NCI-H345 treated with DMSO at 0.1 percent for 48 hours (cell line): Measurements from ENCODE around the gene TMEM214.

ENCODE experiments used
- DNase-seq: peaks from one replicate; lab custom pipeline; 2025; ENCODE audit not compliant: unreplicated experiment; lab: John Stamatoyannopoulos, UW

Gene TMEM214

GRCh38 chr2:27032495-27033252 is at the start of gene TMEM214:
Gene TMEM214 (plus strand): TSS chr2:27032965. CDS start chr2:27033016, 51 bp downstream.
- peak; percentile 90 for DNase-seq

DNA sequence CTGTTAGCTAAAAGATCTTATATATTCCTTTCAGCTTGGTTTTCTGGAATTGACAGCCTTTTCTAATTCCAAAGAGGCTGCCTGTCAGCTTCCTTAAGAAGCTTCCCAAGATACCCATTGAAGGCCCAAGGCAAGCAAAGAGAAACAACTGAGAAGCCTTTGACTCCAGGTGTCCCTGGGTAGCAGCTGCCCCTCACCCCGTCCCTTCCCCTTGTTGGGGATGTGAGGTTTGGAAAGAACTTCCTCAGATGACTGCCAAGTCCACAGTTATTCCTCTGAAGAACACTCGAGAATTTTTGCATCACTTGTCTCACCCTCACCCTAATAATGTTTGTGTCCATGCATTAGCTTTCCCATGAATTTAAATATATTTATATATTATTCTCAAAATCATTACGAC is 49.0 kb upstream of the TMEM214 start:
- no peak for DNase-seq

- DNase-seq = no peak
Measured at GRCh38 chr2:26985807-26986206, 47.0 kb upstream of the TMEM214 start.

- no peak for DNase-seq
Measured at GRCh38 chr2:26986576-26986975, 46.2 kb upstream of the TMEM214 start.

- DNase-seq = no peak
Measured at GRCh38 chr2:26988058-26988860, 44.5 kb upstream of the TMEM214 start.

GRCh38 chr2:26989156-26989555 is 43.6 kb upstream of the TMEM214 start:
- no peak for DNase-seq

DNA sequence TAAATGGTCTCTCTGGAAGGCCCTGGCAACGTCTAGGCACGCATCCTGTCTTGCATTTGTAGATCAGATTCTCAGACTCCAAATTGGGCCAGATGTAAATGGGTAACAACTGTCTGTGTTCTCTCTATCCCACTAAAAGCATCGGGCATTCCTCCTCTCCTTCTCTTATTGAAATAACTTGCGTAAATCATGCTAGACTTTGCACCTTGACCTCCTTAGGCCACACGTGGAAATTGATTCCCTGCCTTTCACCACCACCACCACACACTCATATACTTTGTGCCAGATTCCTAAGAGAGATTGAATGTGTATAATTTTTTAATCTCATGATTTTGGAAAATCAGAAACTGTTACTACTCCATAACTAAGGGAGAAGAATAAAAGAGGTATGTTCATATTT is 41.0 kb upstream of the TMEM214 start:
- no peak for DNase-seq

- DNase-seq = no peak
Measured at GRCh38 chr2:26993768-26994167, 39.0 kb upstream of the TMEM214 start.

DNA sequence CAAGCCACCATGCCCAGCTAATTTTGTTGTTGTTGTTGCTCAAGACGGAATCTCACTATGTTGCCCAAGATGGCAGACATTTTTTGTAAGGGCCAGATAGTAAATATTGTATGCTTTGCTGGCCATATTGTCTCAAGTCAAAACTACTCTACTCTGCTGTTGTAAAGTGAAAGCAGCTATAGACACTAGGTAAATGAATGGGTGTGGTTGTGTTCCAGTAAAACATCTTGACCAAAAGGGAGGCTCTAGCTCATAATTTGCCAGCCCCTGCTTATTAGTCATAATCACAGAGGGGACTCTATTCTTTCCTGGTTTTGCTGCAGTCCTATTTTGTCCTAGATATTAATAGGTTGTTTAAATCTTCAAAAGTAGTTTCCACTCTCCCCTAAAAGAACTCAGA is 37.8 kb upstream of the TMEM214 start:
- DNase-seq = no peak

GRCh38 chr2:26997394-26997793 is 35.4 kb upstream of the TMEM214 start:
- no peak for DNase-seq

DNA sequence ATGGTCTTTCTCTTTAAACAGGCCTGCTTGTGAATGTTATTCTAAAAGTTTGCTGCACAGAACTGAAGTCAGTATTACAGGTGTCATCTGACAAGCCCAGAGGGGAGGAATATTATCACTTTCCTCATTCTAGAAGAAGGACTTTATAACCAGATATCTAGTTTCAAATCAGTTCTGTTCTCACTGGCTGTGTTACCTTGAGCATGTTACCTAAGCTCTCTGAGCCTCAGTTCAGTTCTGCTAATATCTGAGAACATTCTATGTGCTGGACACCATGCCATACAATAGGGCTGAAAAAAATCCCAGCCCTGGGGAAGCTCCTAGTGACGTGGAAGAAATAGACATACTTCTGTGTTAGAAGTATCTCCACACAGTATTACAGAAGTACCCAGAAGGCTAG is 34.4 kb upstream of the TMEM214 start:
- DNase-seq = no peak

DNA sequence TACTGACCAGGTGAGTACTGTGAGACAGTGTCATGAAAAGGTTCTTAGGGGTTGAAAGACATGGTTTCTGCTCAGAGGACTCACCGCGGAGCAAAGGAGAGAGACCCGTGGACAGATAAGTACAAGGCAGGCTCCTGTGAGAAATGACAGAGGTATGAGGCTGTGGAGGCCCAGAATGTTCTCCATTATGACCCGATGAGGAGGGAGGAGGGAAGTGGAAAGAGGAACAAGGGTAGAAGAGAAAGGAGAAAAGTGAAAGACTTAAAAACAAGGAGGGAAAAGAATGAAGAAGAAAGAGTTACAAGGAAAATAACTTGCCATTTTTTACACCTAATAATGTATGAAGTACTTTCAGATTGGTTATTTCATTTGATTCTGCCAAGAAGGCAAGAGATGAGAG is 32.5 kb upstream of the TMEM214 start:
- no peak for DNase-seq

- no peak for DNase-seq
Measured at GRCh38 chr2:27000995-27001394, 31.8 kb upstream of the TMEM214 start.

DNA sequence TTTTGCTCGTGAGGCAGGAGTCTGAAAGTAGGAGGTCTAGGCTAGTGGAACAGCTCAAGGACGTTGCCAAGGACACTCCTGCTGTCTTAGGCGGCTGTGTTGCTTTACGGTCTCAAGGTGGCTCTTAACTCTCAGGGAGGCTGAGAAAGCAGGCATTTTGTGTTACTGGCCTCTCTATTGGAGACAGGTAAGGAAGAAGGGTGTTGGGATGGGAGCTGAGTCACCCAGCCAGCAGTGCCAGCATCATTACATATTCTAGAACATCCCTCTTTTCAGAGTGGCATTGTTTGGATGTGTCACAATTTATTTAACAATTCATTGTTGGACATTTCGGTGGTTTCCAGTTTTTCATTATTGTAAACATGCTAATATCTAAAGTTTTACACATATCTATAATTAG is 30.8 kb upstream of the TMEM214 start:
- no peak for DNase-seq

DNA sequence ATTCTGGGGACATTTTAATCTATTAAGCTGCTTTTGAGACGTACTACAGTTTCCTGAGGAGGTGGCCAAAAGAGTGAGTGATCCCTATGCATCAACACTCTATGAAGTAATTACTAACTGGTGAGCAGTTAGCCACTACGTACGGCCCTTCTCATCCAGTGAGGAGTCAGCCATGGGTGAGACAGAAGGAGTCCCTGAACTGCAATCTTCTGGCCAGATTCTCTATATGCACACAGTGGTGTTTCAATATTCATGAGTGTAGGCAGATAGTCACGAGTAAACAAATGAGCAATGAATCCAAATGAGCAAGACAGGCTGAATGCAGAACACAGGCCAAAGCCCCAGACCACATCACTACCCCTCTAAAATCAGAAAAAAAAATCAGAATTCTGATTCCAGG is 29.8 kb upstream of the TMEM214 start:
- no peak for DNase-seq

DNA sequence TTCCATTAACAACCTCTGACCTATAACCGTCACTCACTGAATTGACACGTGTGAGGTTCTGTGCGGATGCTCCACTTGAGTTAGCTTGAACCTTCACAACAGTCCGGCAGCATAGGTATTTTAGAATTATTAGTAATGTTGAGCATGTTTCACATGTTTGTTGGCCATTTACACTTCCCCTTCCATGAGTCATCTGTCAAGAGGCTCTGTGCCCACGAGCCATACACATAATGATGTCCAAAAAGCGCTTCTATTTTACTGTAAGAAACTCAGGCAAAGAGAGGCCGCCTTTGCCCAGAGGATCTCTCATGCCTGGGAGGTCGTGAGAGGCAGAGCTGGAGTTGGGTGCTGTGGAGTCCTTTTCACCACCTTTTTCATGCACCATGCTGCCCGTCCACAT is 28.9 kb upstream of the TMEM214 start:
- no peak for DNase-seq

GRCh38 chr2:27006602-27007415 is 26.0 kb upstream of the TMEM214 start:
- no peak for DNase-seq

DNA sequence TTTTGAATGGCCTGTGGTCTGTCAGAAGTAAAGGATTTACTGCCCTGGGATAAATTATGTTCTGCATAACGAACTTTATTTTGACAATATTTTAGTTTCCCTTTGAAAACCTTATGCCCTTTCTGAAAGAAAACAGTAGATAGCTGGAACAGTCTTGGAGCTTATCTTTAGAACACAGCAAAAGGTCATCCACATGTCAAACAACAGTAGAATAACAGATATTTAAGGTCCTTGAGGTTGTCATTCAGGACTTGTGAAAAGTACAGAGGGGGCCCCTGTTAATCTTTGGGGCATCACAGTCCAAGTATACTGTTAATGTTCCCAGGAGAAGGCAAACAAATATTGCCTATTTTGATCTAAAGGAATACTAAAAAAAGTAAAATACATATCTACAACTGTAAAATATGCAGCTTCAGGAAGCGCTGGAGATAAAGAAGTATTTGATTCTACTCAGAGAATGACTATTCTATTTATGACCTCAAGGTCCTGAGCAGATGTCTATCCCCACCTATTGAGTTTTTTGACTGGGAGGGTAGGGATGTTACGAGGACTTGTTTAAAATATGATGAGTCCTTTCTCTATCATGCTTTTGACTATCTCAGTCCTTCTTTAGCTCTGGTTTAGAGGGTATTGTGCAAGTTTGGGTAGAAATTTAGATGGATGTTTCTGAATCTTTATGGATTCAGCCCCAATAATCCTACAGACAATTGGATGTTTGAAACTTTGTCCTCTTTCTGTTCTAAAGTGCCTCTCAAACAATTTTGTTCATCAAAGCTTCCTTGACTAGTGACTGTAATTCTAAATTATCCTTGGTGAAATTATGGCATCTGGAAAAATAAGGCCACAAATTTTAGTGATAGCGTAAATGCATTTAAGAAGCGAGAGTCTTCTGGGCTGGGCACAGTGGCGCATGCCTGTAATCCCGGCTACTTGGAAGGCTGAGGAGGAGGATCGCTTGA is 25.1 kb upstream of the TMEM214 start:
- DNase-seq = no peak

- DNase-seq = no peak
Measured at GRCh38 chr2:27008678-27009077, 24.1 kb upstream of the TMEM214 start.

DNA sequence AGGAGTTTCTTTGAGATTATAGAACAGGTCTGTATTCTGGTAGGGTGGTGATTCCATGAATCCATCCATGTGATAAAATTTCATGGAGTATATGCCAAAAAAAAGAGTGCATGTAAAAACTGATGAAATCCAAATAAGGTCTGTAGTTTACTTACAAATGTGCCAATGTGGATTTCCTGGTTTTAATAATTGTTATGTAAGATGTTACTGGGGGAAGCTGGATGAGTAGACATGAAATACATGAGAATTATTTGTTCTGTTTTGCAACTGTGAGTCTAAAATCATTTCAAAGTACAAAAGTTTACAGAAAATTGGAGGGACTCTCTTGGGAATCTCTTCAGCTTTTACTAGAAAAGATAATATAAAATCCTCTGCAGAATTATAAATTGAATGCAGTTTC is 23.7 kb upstream of the TMEM214 start:
- no peak for DNase-seq
